OCI-LY3 (cell line): Measurements from ENCODE around the gene LRRC74B.

Experiments
- CTCF ChIP-seq: fragments of 200-600, 300-600 bp; sonication (generic); IDR thresholded peaks from 2 replicates; pipeline ENCODE4 v1.5.1; 2014; ENCODE audit warnings: antibody characterized with exemption, low read length, low read depth
- EZH2phosphoT487 ChIP-seq: fragments of 200-600 bp; shearing (Covaris generic); IDR thresholded peaks from 2 replicates; pipeline ENCODE4 v1.6.1; 2018; ENCODE audit warnings: antibody characterized with exemption, mixed run types, low read depth

- no peak for TF ChIP-seq CTCF
- no peak for TF ChIP-seq EZH2phosphoT487
Measured at GRCh38 chr22:21032868-21033688, 12.7 kb upstream of the LRRC74B start.
